Measurements from ENCODE around the gene DNAJB8. TPM values are rescaled to one million over a fixed set of nuclear protein-coding genes. Genes with fewer than 3 reads are reported as not detected.

Gene DNAJB8
- not detected for total RNA-seq
- polyA plus RNA-seq: not detected

- peak within 1 kb of the TSS in 6 of 7 donors; percentile 25 to 91 (median 54) for H3K27ac Mint-ChIP-seq
- no peaks in the 10 kb centered on the region for H3K27me3 ChIP-seq (ENCODE audit: insufficient read depth, low read length)
- ChIA-PET CTCF (ENCODE audit: partially characterized antibody) (no interaction called here), POLR2A (ENCODE audit: partially characterized antibody) (no interaction called here)
- no peaks in the 10 kb centered on the region for H3K4me1 ChIP-seq (ENCODE audit: insufficient read depth, low read length)
- H3K9me3 Mint-ChIP-seq: no peaks in the 10 kb centered on the region
- intact Hi-C loops (cut with micrococcal nuclease): no loop called here
- H3K4me1 Mint-ChIP-seq: peaks cover 6 to 10% (median 8%) of the 10 kb centered on the region in 4 donors
- no peaks in the 10 kb centered on the region for H3K36me3 ChIP-seq (ENCODE audit: insufficient read depth, low read length)
- H3K4me3 Mint-ChIP-seq: no peak within 1 kb of the TSS
- no peak within 1 kb of the TSS for H3K4me3 ChIP-seq (ENCODE audit: low read length in 2 of 2)
- peaks cover 8 to 20% of the 10 kb centered on the region in 2 donors for H3K27me3 Mint-ChIP-seq
- H3K9me3 ChIP-seq (ENCODE audit: control insufficient read depth in 1 of 2, low read length in 2 of 2): no peaks in the 10 kb centered on the region
- H3K27ac ChIP-seq (ENCODE audit: low read depth, low read length): no peak within 1 kb of the TSS
- peak in 3 of 5 donors; percentile 42 to 76 (median 54) for DNase-seq
- H3K36me3 Mint-ChIP-seq: no peaks in the 10 kb centered on the region
These were observed at the start of gene DNAJB8 for GRCh38 chr3:128466840-128467541. Gene DNAJB8 (minus strand): TSS chr3:128466890. CDS start chr3:128463245, 3,645 bp downstream.

- Mint-ChIP-seq H3K27me3 (peaks cover 29 to 45% of the 10 kb centered on the region in 2 donors), H3K4me3 (no peak overlapping the region), H3K4me1 (no peaks in the 10 kb centered on the region), H3K9me3 (peaks cover 0 to 26% (median 15%) of the 10 kb centered on the region in 8 donors), H3K36me3 (no peaks in the 10 kb centered on the region), H3K27ac (no peak overlapping the region)
- H3K27me3 ChIP-seq (ENCODE audit: insufficient read depth, low read length): no peaks in the 10 kb centered on the region
- no peak overlapping the region for H3K27ac ChIP-seq (ENCODE audit: low read depth, low read length)
- no peak overlapping the region for H3K4me3 ChIP-seq (ENCODE audit: low read length in 2 of 2)
- no peaks in the 10 kb centered on the region for H3K36me3 ChIP-seq (ENCODE audit: insufficient read depth, low read length)
- POLR2A ChIA-PET (ENCODE audit: partially characterized antibody): no interaction called here
- intact Hi-C loops (cut with micrococcal nuclease): no loop called here
- no peaks in the 10 kb centered on the region for H3K4me1 ChIP-seq (ENCODE audit: insufficient read depth, low read length)
- no peaks in the 10 kb centered on the region for H3K9me3 ChIP-seq (ENCODE audit: control insufficient read depth in 1 of 2, low read length in 2 of 2)
- CTCF ChIA-PET (ENCODE audit: partially characterized antibody): no interaction called here
- no peak for DNase-seq
These were observed 49.3 kb upstream of the DNAJB8 start for GRCh38 chr3:128515967-128516366.

- Histone ChIP-seq H3K4me1 (ENCODE audit: insufficient read depth, low read length) (no peaks in the 10 kb centered on the region), H3K27me3 (ENCODE audit: insufficient read depth, low read length) (no peaks in the 10 kb centered on the region), H3K4me3 (ENCODE audit: low read length in 2 of 2) (no peak overlapping the region), H3K36me3 (ENCODE audit: insufficient read depth, low read length) (no peaks in the 10 kb centered on the region), H3K27ac (ENCODE audit: low read depth, low read length) (no peak overlapping the region), H3K9me3 (ENCODE audit: control insufficient read depth in 1 of 2, low read length in 2 of 2) (no peaks in the 10 kb centered on the region)
- Mint-ChIP-seq H3K27ac (no peak overlapping the region), H3K4me3 (no peak overlapping the region), H3K9me3 (peaks cover 0 to 14% (median 5%) of the 10 kb centered on the region in 8 donors), H3K27me3 (peaks cover 22 to 28% of the 10 kb centered on the region in 2 donors), H3K36me3 (no peaks in the 10 kb centered on the region), H3K4me1 (no peaks in the 10 kb centered on the region)
- ChIA-PET POLR2A (ENCODE audit: partially characterized antibody) (no interaction called here), CTCF (ENCODE audit: partially characterized antibody) (interaction anchor here (1.5 kb wide), 1 partner anchor 13 kb away, joined by 4 read pairs; no protein-coding TSS in a partner anchor)
- no peak for DNase-seq
- intact Hi-C loops (cut with micrococcal nuclease): no loop called here
These were observed 42.2 kb upstream of the DNAJB8 start for GRCh38 chr3:128508852-128509251.

- Mint-ChIP-seq H3K27me3 (peaks cover 18 to 29% of the 10 kb centered on the region in 2 donors), H3K27ac (no peak overlapping the region), H3K4me3 (no peak overlapping the region), H3K4me1 (no peaks in the 10 kb centered on the region), H3K36me3 (no peaks in the 10 kb centered on the region), H3K9me3 (peaks cover 0 to 7% (median 0%) of the 10 kb centered on the region in 8 donors)
- DNase-seq: no peak
- Histone ChIP-seq H3K27me3 (ENCODE audit: insufficient read depth, low read length) (no peaks in the 10 kb centered on the region), H3K4me3 (ENCODE audit: low read length in 2 of 2) (no peak overlapping the region), H3K27ac (ENCODE audit: low read depth, low read length) (no peak overlapping the region), H3K36me3 (ENCODE audit: insufficient read depth, low read length) (no peaks in the 10 kb centered on the region), H3K9me3 (ENCODE audit: control insufficient read depth in 1 of 2, low read length in 2 of 2) (no peaks in the 10 kb centered on the region), H3K4me1 (ENCODE audit: insufficient read depth, low read length) (no peaks in the 10 kb centered on the region)
- CTCF ChIA-PET (ENCODE audit: partially characterized antibody): interaction anchor here (1.5 to 1.9 kb wide), 3 partner anchors 81 to 411 kb away, joined by 3 to 5 read pairs (median 4); no protein-coding TSS in a partner anchor
- POLR2A ChIA-PET (ENCODE audit: partially characterized antibody): no interaction called here
- intact Hi-C loops (cut with micrococcal nuclease): no loop called here
These were observed 40.1 kb upstream of the DNAJB8 start for GRCh38 chr3:128506754-128507153.

- Mint-ChIP-seq H3K36me3 (no peaks in the 10 kb centered on the region), H3K27ac (no peak overlapping the region), H3K9me3 (peaks cover 0 to 7% (median 0%) of the 10 kb centered on the region in 8 donors), H3K4me3 (no peak overlapping the region), H3K27me3 (peaks cover 21 to 27% of the 10 kb centered on the region in 2 donors), H3K4me1 (no peaks in the 10 kb centered on the region)
- no peak overlapping the region for H3K27ac ChIP-seq (ENCODE audit: low read depth, low read length)
- CTCF ChIA-PET (ENCODE audit: partially characterized antibody): interaction anchor here (1.5 to 1.9 kb wide), 2 partner anchors 102 to 410 kb away, joined by 3 to 5 read pairs; no protein-coding TSS in a partner anchor
- no peak overlapping the region for H3K4me3 ChIP-seq (ENCODE audit: low read length in 2 of 2)
- POLR2A ChIA-PET (ENCODE audit: partially characterized antibody): no interaction called here
- H3K27me3 ChIP-seq (ENCODE audit: insufficient read depth, low read length): no peaks in the 10 kb centered on the region
- no peaks in the 10 kb centered on the region for H3K36me3 ChIP-seq (ENCODE audit: insufficient read depth, low read length)
- no peak for DNase-seq
- no peaks in the 10 kb centered on the region for H3K4me1 ChIP-seq (ENCODE audit: insufficient read depth, low read length)
- no peaks in the 10 kb centered on the region for H3K9me3 ChIP-seq (ENCODE audit: control insufficient read depth in 1 of 2, low read length in 2 of 2)
- intact Hi-C loops (cut with micrococcal nuclease): no loop called here
These were observed 39.1 kb upstream of the DNAJB8 start for GRCh38 chr3:128505771-128506170.

- Histone ChIP-seq H3K27ac (ENCODE audit: low read depth, low read length) (no peak overlapping the region), H3K4me3 (ENCODE audit: low read length in 2 of 2) (no peak overlapping the region), H3K36me3 (ENCODE audit: insufficient read depth, low read length) (no peaks in the 10 kb centered on the region), H3K27me3 (ENCODE audit: insufficient read depth, low read length) (no peaks in the 10 kb centered on the region), H3K9me3 (ENCODE audit: control insufficient read depth in 1 of 2, low read length in 2 of 2) (no peaks in the 10 kb centered on the region), H3K4me1 (ENCODE audit: insufficient read depth, low read length) (no peaks in the 10 kb centered on the region)
- no peaks in the 10 kb centered on the region for H3K4me1 Mint-ChIP-seq
- intact Hi-C loops (cut with micrococcal nuclease): loop anchor here (5.0 kb wide), 1 partner anchor 102 kb away; no protein-coding TSS in a partner anchor
- no peak for DNase-seq
- H3K4me3 Mint-ChIP-seq: no peak overlapping the region
- CTCF ChIA-PET (ENCODE audit: partially characterized antibody): interaction anchor here (1.5 to 1.9 kb wide), 2 partner anchors 102 to 410 kb away, joined by 3 to 5 read pairs; no protein-coding TSS in a partner anchor
- H3K36me3 Mint-ChIP-seq: no peaks in the 10 kb centered on the region
- H3K27ac Mint-ChIP-seq: no peak overlapping the region
- POLR2A ChIA-PET (ENCODE audit: partially characterized antibody): no interaction called here
- H3K27me3 Mint-ChIP-seq: peaks cover 19 to 31% of the 10 kb centered on the region in 2 donors
- H3K9me3 Mint-ChIP-seq: peaks cover 0 to 7% (median 0%) of the 10 kb centered on the region in 8 donors
These were observed 38.5 kb upstream of the DNAJB8 start for GRCh38 chr3:128504963-128505730.

GRCh38 chr3:128504533-128504915 is 37.8 kb upstream of the DNAJB8 start:
- Histone ChIP-seq H3K36me3 (ENCODE audit: insufficient read depth, low read length) (no peaks in the 10 kb centered on the region), H3K27me3 (ENCODE audit: insufficient read depth, low read length) (no peaks in the 10 kb centered on the region), H3K9me3 (ENCODE audit: control insufficient read depth in 1 of 2, low read length in 2 of 2) (no peaks in the 10 kb centered on the region), H3K4me3 (ENCODE audit: low read length in 2 of 2) (no peak overlapping the region), H3K4me1 (ENCODE audit: insufficient read depth, low read length) (no peaks in the 10 kb centered on the region), H3K27ac (ENCODE audit: low read depth, low read length) (no peak overlapping the region)
- ChIA-PET POLR2A (ENCODE audit: partially characterized antibody) (no interaction called here), CTCF (ENCODE audit: partially characterized antibody) (no interaction called here)
- Mint-ChIP-seq H3K4me1 (no peaks in the 10 kb centered on the region), H3K9me3 (peaks cover 0 to 4% (median 0%) of the 10 kb centered on the region in 8 donors), H3K27me3 (peaks cover 23 to 35% of the 10 kb centered on the region in 2 donors), H3K36me3 (no peaks in the 10 kb centered on the region), H3K27ac (no peak overlapping the region), H3K4me3 (no peak overlapping the region)
- no peak for DNase-seq
- intact Hi-C loops (cut with micrococcal nuclease): loop anchor here (5.0 kb wide), 1 partner anchor 103 kb away; no protein-coding TSS in a partner anchor
